CD4-positive, CD25-positive, alpha-beta regulatory T cell (primary cell): Measurements from ENCODE around the gene KCNMA1. TPM values are rescaled to one million over a fixed set of nuclear protein-coding genes. Genes with fewer than 3 reads are reported as not detected.

Experiments
- ATAC-seq, 2 donors: fragments of 150-1000 bp; cut with Tn5 transposase; one replicate each; pipeline ENCODE4 v1.10.0; 2021; ENCODE audit warnings: low read depth in 2 of 2, moderate number of reproducible peaks in 2 of 2, moderate library complexity in 1 of 2
- DNase-seq, 3 donors: peaks; one replicate each; pipeline versions ENCODE4 v3.0.0 to v3.0.0-alpha.2; 2012 to 2022; ENCODE audit warnings: mixed read lengths in 1 of 3
- H3K27ac ChIP-seq: one replicate; pipeline ENCODE4 v1.7.0; 2013; ENCODE audit warnings: mild to moderate bottlenecking, low read length; ENCODE audit not compliant: insufficient read depth, poor library complexity, severe bottlenecking
- H3K27me3 ChIP-seq: one replicate; pipeline ENCODE4 v1.7.0; 2013; ENCODE audit warnings: low read length; ENCODE audit not compliant: control insufficient read depth, insufficient read depth
- H3K36me3 ChIP-seq: one replicate; pipeline ENCODE4 v1.7.0; 2013; ENCODE audit warnings: mild to moderate bottlenecking, low read length, moderate library complexity; ENCODE audit not compliant: control insufficient read depth, insufficient read depth
- H3K4me1 ChIP-seq: 2 replicates; pipeline ENCODE4 v1.7.0; 2013; ENCODE audit warnings: mild to moderate bottlenecking, low read length; ENCODE audit not compliant: insufficient read depth, control insufficient read depth, poor library complexity, severe bottlenecking
- H3K4me3 ChIP-seq: one replicate; pipeline ENCODE4 v1.7.0; 2013; ENCODE audit warnings: low read depth, mild to moderate bottlenecking, low read length, moderate library complexity
- H3K9me3 ChIP-seq, 2 experiments: 1 replicate in 1 of 2; 2 replicates in 1 of 2; pipeline ENCODE4 v1.7.0; 2013; ENCODE audit warnings: low read length in 2 of 2, mild to moderate bottlenecking in 1 of 2, moderate library complexity in 1 of 2; ENCODE audit not compliant: control insufficient read depth in 2 of 2
- H3K27ac Mint-ChIP-seq, 3 donors: one replicate each; pipeline ENCODE4 v1.8.0; 2020 to 2022; ENCODE audit warnings: mild to moderate bottlenecking in 3 of 3, mixed read lengths in 3 of 3, moderate library complexity in 2 of 3
- H3K27me3 Mint-ChIP-seq: one replicate; pipeline ENCODE4 v1.8.0; 2022; ENCODE audit warnings: mild to moderate bottlenecking, mixed read lengths
- H3K36me3 Mint-ChIP-seq: one replicate; pipeline ENCODE4 v1.8.0; 2020; ENCODE audit warnings: mixed read lengths
- H3K4me1 Mint-ChIP-seq, 4 donors: one replicate each; pipeline ENCODE4 v1.8.0; 2020 to 2022; ENCODE audit warnings: mixed read lengths in 4 of 4, mild to moderate bottlenecking in 1 of 4
- H3K4me3 Mint-ChIP-seq, 4 donors: one replicate each; pipeline ENCODE4 v1.8.0; 2020 to 2022; ENCODE audit warnings: mild to moderate bottlenecking in 4 of 4, mixed read lengths in 4 of 4, moderate library complexity in 3 of 4
- H3K9me3 Mint-ChIP-seq, 7 donors: one replicate each; pipeline ENCODE4 v1.8.0; 2020 to 2022; ENCODE audit warnings: mixed read lengths in 7 of 7, mild to moderate bottlenecking in 3 of 7, moderate library complexity in 2 of 7
- polyA plus RNA-seq, 4 donors: library from polyadenylated mRNA; unstranded; fragments of 300-500 nt; fragmentation: Illumina TruSeq; gene quantifications; one replicate each; pipeline ENCODE4 v1.2.3, GENCODE V29; 2021
- total RNA-seq: library from RNA; stranded (reverse); gene quantifications from one replicate; pipeline ENCODE4 v1.2.3, GENCODE V29; 2022

KCNMA1 gene
- total and polyA plus RNA-seq, 5 donors from 2014 or later, result not detected

GRCh38 chr10:77097625-77098024, 540.0 kb downstream of the KCNMA1 start:
- Mint-ChIP-seq H3K36me3 (no peaks in the 10 kb centered on the region), H3K4me3 (no peak overlapping the region), H3K27ac (no peak overlapping the region), H3K27me3 (no peaks in the 10 kb centered on the region), H3K9me3 (peaks cover 0 to 2% (median 0%) of the 10 kb centered on the region in 7 donors), H3K4me1 (no peaks in the 10 kb centered on the region)
- Histone ChIP-seq H3K4me3 (no peak overlapping the region), H3K27ac (no peak overlapping the region), H3K27me3 (no peaks in the 10 kb centered on the region), H3K4me1 (no peaks in the 10 kb centered on the region), H3K9me3 (no peaks in the 10 kb centered on the region), H3K36me3 (no peaks in the 10 kb centered on the region)
- ATAC-seq (no peak), DNase-seq (no peak)

GRCh38 chr10:77093126-77093525, 544.5 kb downstream of the KCNMA1 start:
- Histone ChIP-seq H3K9me3 (no peaks in the 10 kb centered on the region), H3K27me3 (no peaks in the 10 kb centered on the region), H3K4me1 (no peaks in the 10 kb centered on the region), H3K27ac (no peak overlapping the region), H3K4me3 (no peak overlapping the region), H3K36me3 (no peaks in the 10 kb centered on the region)
- Mint-ChIP-seq H3K4me1 (peaks cover 0 to 1% (median 0%) of the 10 kb centered on the region in 4 donors), H3K4me3 (no peak overlapping the region), H3K27ac (no peak overlapping the region), H3K9me3 (peaks cover 0 to 2% (median 0%) of the 10 kb centered on the region in 7 donors), H3K27me3 (no peaks in the 10 kb centered on the region), H3K36me3 (no peaks in the 10 kb centered on the region)
- ATAC-seq (no peak), DNase-seq (no peak)

GRCh38 chr10:77091597-77092165, 545.9 kb downstream of the KCNMA1 start:
- H3K36me3 ChIP-seq, result no peaks in the 10 kb centered on the region
- Mint-ChIP-seq H3K27me3 (no peaks in the 10 kb centered on the region), H3K4me1 (peaks cover 0 to 1% (median 0%) of the 10 kb centered on the region in 4 donors), H3K4me3 (no peak overlapping the region), H3K27ac (no peak overlapping the region), H3K9me3 (peaks cover 0 to 2% (median 0%) of the 10 kb centered on the region in 7 donors), H3K36me3 (no peaks in the 10 kb centered on the region)
- H3K4me1 ChIP-seq, result no peaks in the 10 kb centered on the region
- no peak overlapping the region for H3K27ac ChIP-seq
- DNase-seq (no peak), ATAC-seq (no peak)
- H3K27me3 ChIP-seq, result no peaks in the 10 kb centered on the region
- no peaks in the 10 kb centered on the region for H3K9me3 ChIP-seq
- no peak overlapping the region for H3K4me3 ChIP-seq

GRCh38 chr10:77090381-77091356, 546.9 kb downstream of the KCNMA1 start:
- no peak for DNase-seq
- Histone ChIP-seq H3K36me3 (no peaks in the 10 kb centered on the region), H3K27me3 (no peaks in the 10 kb centered on the region), H3K27ac (no peak overlapping the region), H3K4me1 (no peaks in the 10 kb centered on the region), H3K9me3 (no peaks in the 10 kb centered on the region), H3K4me3 (no peak overlapping the region)
- Mint-ChIP-seq H3K4me3 (no peak overlapping the region), H3K27me3 (no peaks in the 10 kb centered on the region), H3K36me3 (no peaks in the 10 kb centered on the region), H3K9me3 (peaks cover 0 to 1% (median 0%) of the 10 kb centered on the region in 7 donors), H3K4me1 (peaks cover 0 to 1% (median 0%) of the 10 kb centered on the region in 4 donors), H3K27ac (no peak overlapping the region)
- ATAC-seq, result no peak

GRCh38 chr10:77087366-77087765, 550.2 kb downstream of the KCNMA1 start:
- no peak overlapping the region for H3K27ac ChIP-seq
- Mint-ChIP-seq H3K9me3 (peaks cover 0 to 1% (median 0%) of the 10 kb centered on the region in 7 donors), H3K27ac (no peak overlapping the region), H3K4me3 (no peak overlapping the region), H3K36me3 (no peaks in the 10 kb centered on the region), H3K27me3 (no peaks in the 10 kb centered on the region), H3K4me1 (peaks cover 0 to 1% (median 0%) of the 10 kb centered on the region in 4 donors)
- H3K9me3 ChIP-seq, result no peaks in the 10 kb centered on the region
- no peak overlapping the region for H3K4me3 ChIP-seq
- H3K36me3 ChIP-seq, result no peaks in the 10 kb centered on the region
- H3K27me3 ChIP-seq, result no peaks in the 10 kb centered on the region
- ATAC-seq, result no peak
- H3K4me1 ChIP-seq, result no peaks in the 10 kb centered on the region
- no peak for DNase-seq

- H3K4me1 Mint-ChIP-seq, result no peaks in the 10 kb centered on the region
- ATAC-seq, result no peak
Measured at GRCh38 chr10:77086081-77086480, 551.5 kb downstream of the KCNMA1 start.

GRCh38 chr10:77085344-77085743, 552.3 kb downstream of the KCNMA1 start:
- H3K27ac Mint-ChIP-seq, result no peak overlapping the region
- ATAC-seq (no peak), DNase-seq (no peak)
- no peak overlapping the region for H3K4me3 Mint-ChIP-seq
- H3K36me3 ChIP-seq, result no peaks in the 10 kb centered on the region
- no peaks in the 10 kb centered on the region for H3K4me1 ChIP-seq
- no peak overlapping the region for H3K4me3 ChIP-seq
- no peak overlapping the region for H3K27ac ChIP-seq
- no peaks in the 10 kb centered on the region for H3K27me3 ChIP-seq
- no peaks in the 10 kb centered on the region for H3K4me1 Mint-ChIP-seq
- no peaks in the 10 kb centered on the region for H3K27me3 Mint-ChIP-seq
- H3K9me3 ChIP-seq, result no peaks in the 10 kb centered on the region
- H3K36me3 Mint-ChIP-seq, result no peaks in the 10 kb centered on the region
- H3K9me3 Mint-ChIP-seq, result no peaks in the 10 kb centered on the region

More at GRCh38 chr10:77086081-77086480, 551.5 kb downstream of the KCNMA1 start:
- Mint-ChIP-seq H3K27me3 (no peaks in the 10 kb centered on the region), H3K27ac (no peak overlapping the region), H3K4me3 (no peak overlapping the region), H3K9me3 (no peaks in the 10 kb centered on the region), H3K36me3 (no peaks in the 10 kb centered on the region)
- DNase-seq, result no peak
- no peaks in the 10 kb centered on the region for H3K27me3 ChIP-seq
- no peaks in the 10 kb centered on the region for H3K4me1 ChIP-seq
- no peaks in the 10 kb centered on the region for H3K9me3 ChIP-seq
- H3K4me3 ChIP-seq, result no peak overlapping the region
- no peak overlapping the region for H3K27ac ChIP-seq
- H3K36me3 ChIP-seq, result no peaks in the 10 kb centered on the region
